Peyer's patch (tissue), 4 donors: ENCODE data around the gene UVSSA.

Source experiments
- CTCF ChIP-seq, 6 experiments: fragments of 450-650 bp in 4 of 6; fragments of 200-600 bp in 2 of 6; sonication (generic) in 1 of 6; IDR thresholded peaks; one replicate each; pipeline ENCODE4 v1.5.1; 2017 to 2019; ENCODE audit warnings: antibody characterized with exemption in 6 of 6, mild to moderate bottlenecking in 3 of 6, moderate library complexity in 1 of 6
- POLR2A ChIP-seq, 2 donors: fragments of 450-650 bp; IDR thresholded peaks; one replicate each; pipeline ENCODE4 v1.5.1; 2017; ENCODE audit warnings: antibody characterized with exemption in 2 of 2, mild to moderate bottlenecking in 2 of 2, moderate library complexity in 2 of 2

- TF ChIP-seq CTCF (IDR thresholded peaks at IDR 0.05) (no peak), POLR2A (IDR thresholded peaks at IDR 0.05) (no peak)
Measured at GRCh38 chr4:1318046-1318375, 29.0 kb upstream of the UVSSA start.
